DND-41 (cell line): ENCODE results near the gene FRMPD4.

Experiments
- ATAC-seq: fragments of 200-7000 bp; cut with Tn5 transposase; 3 replicates; pipeline ENCODE4 v1.9.1; 2021; ENCODE audit warnings: low read depth; ENCODE audit not compliant: insufficient read depth
- DNase-seq: peaks from one replicate; pipeline ENCODE4 v3.0.0-alpha.2; 2020
- H2AFZ ChIP-seq: 2 replicates; pipeline ENCODE4 v1.6.0; 2012; ENCODE audit warnings: low read depth, low read length
- H3K27ac ChIP-seq: 2 replicates; pipeline ENCODE4 v1.5.1; 2012; ENCODE audit warnings: low read length, inconsistent platforms
- H3K27me3 ChIP-seq: fragments of 200-600 bp; sonication (generic); 2 replicates; pipeline ENCODE4 v1.6.0; 2012; ENCODE audit warnings: low read length, mild to moderate bottlenecking, inconsistent platforms; ENCODE audit not compliant: insufficient read depth, poor library complexity
- H3K36me3 ChIP-seq: 2 replicates; pipeline ENCODE4 v1.5.1; 2012; ENCODE audit warnings: low read length, inconsistent platforms; ENCODE audit not compliant: insufficient read depth
- H3K4me1 ChIP-seq: 2 replicates; pipeline ENCODE4 v1.5.1; 2012; ENCODE audit warnings: mild to moderate bottlenecking, low read length; ENCODE audit not compliant: insufficient read depth
- H3K4me2 ChIP-seq: 2 replicates; pipeline ENCODE4 v1.6.0; 2012; ENCODE audit warnings: mild to moderate bottlenecking, moderate library complexity, low read length, inconsistent platforms; ENCODE audit not compliant: insufficient read depth
- H3K4me3 ChIP-seq, 2 experiments: fragments of 200-600 bp in 1 of 2; shearing (Covaris generic) in 1 of 2; 2 replicates each; pipeline ENCODE4 v1.5.1; 2012 to 2016; ENCODE audit warnings: inconsistent platforms in 2 of 2, low read length in 2 of 2, mild to moderate bottlenecking in 2 of 2, low read depth in 1 of 2, moderate library complexity in 1 of 2
- H3K79me2 ChIP-seq: 2 replicates; pipeline ENCODE4 v1.6.0; 2012; ENCODE audit warnings: low read length, inconsistent platforms; ENCODE audit not compliant: insufficient read depth
- H3K9ac ChIP-seq: 2 replicates; pipeline ENCODE4 v1.6.0; 2012; ENCODE audit warnings: low read depth, mild to moderate bottlenecking, inconsistent platforms, low read length, moderate library complexity
- H3K9me3 ChIP-seq: 2 replicates; pipeline ENCODE4 v1.5.1; 2012; ENCODE audit warnings: low read length, moderate library complexity, mild to moderate bottlenecking, inconsistent platforms; ENCODE audit not compliant: insufficient read depth, severe bottlenecking
- H4K20me1 ChIP-seq: 2 replicates; pipeline ENCODE4 v1.6.0; 2012; ENCODE audit warnings: low read length; ENCODE audit not compliant: insufficient read depth
- EZH2 ChIP-seq: IDR thresholded peaks from 3 replicates; pipeline ENCODE4 v1.6.1; 2012; ENCODE audit warnings: borderline replicate concordance, low read depth, mild to moderate bottlenecking, moderate library complexity, low read length, inconsistent platforms; ENCODE audit not compliant: severe bottlenecking
- TF ChIP-seq, protein P1 (sequence below): IDR thresholded peaks from 2 replicates; pipeline ENCODE4 v1.5.1; 2012; ENCODE audit warnings: borderline replicate concordance, low read length, moderate library complexity, mild to moderate bottlenecking; ENCODE audit not compliant: poor library complexity, severe bottlenecking; ENCODE audit errors: extremely low read depth

FRMPD4 gene

GRCh38 chrX:12548746-12549145, 410.5 kb downstream of the FRMPD4 start:
- H3K79me2 ChIP-seq: no peaks in the 10 kb centered on the region
- no peak overlapping the region for H2AFZ ChIP-seq
- TF ChIP-seq, protein P1, sequence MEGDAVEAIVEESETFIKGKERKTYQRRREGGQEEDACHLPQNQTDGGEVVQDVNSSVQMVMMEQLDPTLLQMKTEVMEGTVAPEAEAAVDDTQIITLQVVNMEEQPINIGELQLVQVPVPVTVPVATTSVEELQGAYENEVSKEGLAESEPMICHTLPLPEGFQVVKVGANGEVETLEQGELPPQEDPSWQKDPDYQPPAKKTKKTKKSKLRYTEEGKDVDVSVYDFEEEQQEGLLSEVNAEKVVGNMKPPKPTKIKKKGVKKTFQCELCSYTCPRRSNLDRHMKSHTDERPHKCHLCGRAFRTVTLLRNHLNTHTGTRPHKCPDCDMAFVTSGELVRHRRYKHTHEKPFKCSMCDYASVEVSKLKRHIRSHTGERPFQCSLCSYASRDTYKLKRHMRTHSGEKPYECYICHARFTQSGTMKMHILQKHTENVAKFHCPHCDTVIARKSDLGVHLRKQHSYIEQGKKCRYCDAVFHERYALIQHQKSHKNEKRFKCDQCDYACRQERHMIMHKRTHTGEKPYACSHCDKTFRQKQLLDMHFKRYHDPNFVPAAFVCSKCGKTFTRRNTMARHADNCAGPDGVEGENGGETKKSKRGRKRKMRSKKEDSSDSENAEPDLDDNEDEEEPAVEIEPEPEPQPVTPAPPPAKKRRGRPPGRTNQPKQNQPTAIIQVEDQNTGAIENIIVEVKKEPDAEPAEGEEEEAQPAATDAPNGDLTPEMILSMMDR: no peak
- no peak for TF ChIP-seq EZH2
- no peaks in the 10 kb centered on the region for H3K4me1 ChIP-seq
- no peak overlapping the region for H3K27ac ChIP-seq
- no peak for ATAC-seq
- no peak overlapping the region for H3K4me3 ChIP-seq
- no peaks in the 10 kb centered on the region for H3K36me3 ChIP-seq
- peak; percentile 47 for DNase-seq
- H3K9ac ChIP-seq: no peak overlapping the region
- no peaks in the 10 kb centered on the region for H3K27me3 ChIP-seq
- H3K9me3 ChIP-seq: no peaks in the 10 kb centered on the region
- no peak overlapping the region for H3K4me2 ChIP-seq
- H4K20me1 ChIP-seq: no peaks in the 10 kb centered on the region

DNA sequence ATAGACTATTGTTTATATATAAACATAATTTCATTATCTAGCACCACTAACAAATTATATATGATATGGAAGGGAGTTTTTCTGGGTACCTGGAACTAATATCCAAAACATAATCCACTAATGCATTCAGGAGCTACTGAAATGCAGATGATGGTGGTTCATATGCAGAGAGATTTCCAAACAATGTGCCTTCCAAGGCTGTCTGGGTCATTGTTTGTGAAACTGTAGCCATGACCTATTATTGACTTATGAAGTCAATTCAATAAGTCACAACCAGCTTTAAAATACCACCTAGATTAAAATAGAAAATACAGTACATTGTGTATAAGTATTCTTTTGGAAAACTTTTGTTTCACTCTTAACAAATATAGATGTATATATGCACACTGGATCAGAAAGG, 415.9 kb downstream of the FRMPD4 start:
- H2AFZ ChIP-seq: no peak overlapping the region
- H3K79me2 ChIP-seq: no peaks in the 10 kb centered on the region
- no peaks in the 10 kb centered on the region for H3K27me3 ChIP-seq
- H3K4me1 ChIP-seq: no peaks in the 10 kb centered on the region
- H3K4me3 ChIP-seq: no peak overlapping the region
- TF ChIP-seq, protein P1: no peak
- no peak for TF ChIP-seq EZH2
- no peak overlapping the region for H3K27ac ChIP-seq
- no peaks in the 10 kb centered on the region for H4K20me1 ChIP-seq
- H3K36me3 ChIP-seq: no peaks in the 10 kb centered on the region
- ATAC-seq (no peak), DNase-seq (no peak)
- no peak overlapping the region for H3K9ac ChIP-seq
- H3K9me3 ChIP-seq: no peaks in the 10 kb centered on the region
- H3K4me2 ChIP-seq: no peak overlapping the region

- Histone ChIP-seq H4K20me1 (no peaks in the 10 kb centered on the region), H3K4me2 (no peak overlapping the region), H3K4me3 (no peak overlapping the region), H3K27me3 (no peaks in the 10 kb centered on the region), H3K9ac (no peak overlapping the region), H3K4me1 (no peaks in the 10 kb centered on the region), H3K36me3 (no peaks in the 10 kb centered on the region), H3K9me3 (no peaks in the 10 kb centered on the region), H3K79me2 (no peaks in the 10 kb centered on the region), H2AFZ (no peak overlapping the region), H3K27ac (no peak overlapping the region)
- DNase-seq (no peak), ATAC-seq (no peak)
- no peak for TF ChIP-seq EZH2
- TF ChIP-seq, protein P1: no peak
These were observed 424.8 kb downstream of the FRMPD4 start for GRCh38 chrX:12563121-12563520.

DNA sequence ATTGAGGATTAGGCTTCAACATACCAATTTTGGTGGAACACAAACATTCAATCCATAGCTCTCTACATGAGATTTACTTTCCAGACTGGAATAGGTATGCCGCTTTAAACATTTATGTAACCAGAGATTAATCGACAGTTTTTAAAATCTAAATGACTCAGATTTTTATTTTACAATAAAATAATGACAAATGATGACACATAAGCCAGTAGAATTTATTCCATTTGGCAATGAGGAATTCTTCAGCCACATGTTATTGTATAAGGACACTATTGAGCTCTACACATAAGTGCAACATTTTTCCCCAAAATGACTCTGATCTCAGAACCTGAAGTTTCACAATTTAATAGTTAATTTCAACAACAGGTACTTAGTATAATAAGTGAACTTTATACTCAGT, 425.9 kb downstream of the FRMPD4 start:
- Histone ChIP-seq H3K27ac (no peak overlapping the region), H3K4me2 (no peak overlapping the region), H3K36me3 (no peaks in the 10 kb centered on the region), H4K20me1 (no peaks in the 10 kb centered on the region), H3K79me2 (no peaks in the 10 kb centered on the region), H2AFZ (no peak overlapping the region), H3K27me3 (no peaks in the 10 kb centered on the region), H3K9ac (no peak overlapping the region), H3K4me1 (no peaks in the 10 kb centered on the region), H3K4me3 (no peak overlapping the region), H3K9me3 (no peaks in the 10 kb centered on the region)
- TF ChIP-seq EZH2: no peak
- TF ChIP-seq, protein P1: no peak
- no peak for ATAC-seq
- DNase-seq: no peak
